Measurements from ENCODE around the gene AGBL4. TPM values are rescaled to one million over a fixed set of nuclear protein-coding genes. Genes with fewer than 3 reads are reported as not detected.

AGBL4 gene
- total and polyA plus RNA-seq, 7 donors = 0.01 to 0.05 TPM; not detected in 5

- ATAC-seq = peak in 1 of 4 donors; percentile 19
- intact Hi-C loops (cut with DNase I) = no loop called here
These were observed 1455.3 kb downstream of the AGBL4 start for GRCh38 chr1:48568501-48568900.

GRCh38 chr1:48566492-48566891 is 1457.3 kb downstream of the AGBL4 start:
- Histone ChIP-seq H3K4me1 (peaks cover 4% of the 10 kb centered on the region), H3K9me3 (no peaks in the 10 kb centered on the region), H3K27ac (no peak overlapping the region), H3K27me3 (ENCODE audit: insufficient read depth in 3 of 3, low read length in 2 of 3) (peaks cover 0 to 4% (median 0%) of the 10 kb centered on the region in 3 donors), H3K4me3 (no peak overlapping the region), H3K36me3 (ENCODE audit: insufficient read depth in 1 of 2, low read depth in 1 of 2) (no peaks in the 10 kb centered on the region)
- WGBS, 3 donors = 85 to 91% (median 87%) methylated on average over 2 of the region's 2 CpGs
- no peak for DNase-seq
- TF ChIP-seq CTCF (IDR thresholded peaks at IDR 0.05) = no peak
- ATAC-seq = no peak
- intact Hi-C loops (cut with DNase I) = no loop called here

More at GRCh38 chr1:48568501-48568900, 1455.3 kb downstream of the AGBL4 start:
- Histone ChIP-seq H3K36me3 (ENCODE audit: insufficient read depth in 1 of 2, low read depth in 1 of 2) (no peaks in the 10 kb centered on the region), H3K4me3 (no peak overlapping the region), H3K9me3 (no peaks in the 10 kb centered on the region), H3K27me3 (ENCODE audit: insufficient read depth in 3 of 3, low read length in 2 of 3) (peaks cover 0 to 4% (median 0%) of the 10 kb centered on the region in 3 donors), H3K27ac (no peak overlapping the region), H3K4me1 (peaks cover 7% of the 10 kb centered on the region)
- WGBS, 3 donors = 66 to 84% (median 84%) methylated on average over 2 of the region's 2 CpGs
- DNase-seq = no peak
- TF ChIP-seq CTCF (IDR thresholded peaks at IDR 0.05) = no peak

GRCh38 chr1:48563021-48563420 is 1460.7 kb downstream of the AGBL4 start:
- ATAC-seq = no peak
- 70 to 79% (median 73%) methylated on average over 1 of the region's 1 CpG for WGBS, 3 donors
- no peak for TF ChIP-seq CTCF (IDR thresholded peaks at IDR 0.05)

GRCh38 chr1:48561444-48561843 is 1462.3 kb downstream of the AGBL4 start:
- intact Hi-C loops (cut with DNase I) = no loop called here

More at GRCh38 chr1:48563021-48563420, 1460.7 kb downstream of the AGBL4 start:
- Histone ChIP-seq H3K36me3 (ENCODE audit: insufficient read depth in 1 of 2, low read depth in 1 of 2) (no peaks in the 10 kb centered on the region), H3K4me3 (no peak overlapping the region), H3K4me1 (no peaks in the 10 kb centered on the region), H3K27ac (no peak overlapping the region), H3K27me3 (ENCODE audit: insufficient read depth in 3 of 3, low read length in 2 of 3) (peaks cover 0 to 4% (median 0%) of the 10 kb centered on the region in 3 donors), H3K9me3 (no peaks in the 10 kb centered on the region)
- intact Hi-C loops (cut with DNase I) = no loop called here
- DNase-seq = no peak

More at GRCh38 chr1:48561444-48561843, 1462.3 kb downstream of the AGBL4 start:
- Histone ChIP-seq H3K27me3 (ENCODE audit: insufficient read depth in 3 of 3, low read length in 2 of 3) (peaks cover 0 to 4% (median 0%) of the 10 kb centered on the region in 3 donors), H3K4me1 (peaks cover 4% of the 10 kb centered on the region), H3K36me3 (ENCODE audit: insufficient read depth in 1 of 2, low read depth in 1 of 2) (no peaks in the 10 kb centered on the region), H3K9me3 (no peaks in the 10 kb centered on the region), H3K4me3 (no peak overlapping the region), H3K27ac (no peak overlapping the region)
- no peak for ATAC-seq
- DNase-seq = no peak
- TF ChIP-seq CTCF (IDR thresholded peaks at IDR 0.05) = no peak
- 95 to 100% (median 100%) methylated on average over 1 of the region's 1 CpG for WGBS, 3 donors

Measured in psoas muscle (tissue), 8 donors.